ENCODE measurements around the gene SARDH.
"Not testable (repeated sequence)": the region's sequence is repeated elsewhere in the genome, so short reads cannot be mapped to it uniquely, and the experiment has no call there.

Gene SARDH

DNA sequence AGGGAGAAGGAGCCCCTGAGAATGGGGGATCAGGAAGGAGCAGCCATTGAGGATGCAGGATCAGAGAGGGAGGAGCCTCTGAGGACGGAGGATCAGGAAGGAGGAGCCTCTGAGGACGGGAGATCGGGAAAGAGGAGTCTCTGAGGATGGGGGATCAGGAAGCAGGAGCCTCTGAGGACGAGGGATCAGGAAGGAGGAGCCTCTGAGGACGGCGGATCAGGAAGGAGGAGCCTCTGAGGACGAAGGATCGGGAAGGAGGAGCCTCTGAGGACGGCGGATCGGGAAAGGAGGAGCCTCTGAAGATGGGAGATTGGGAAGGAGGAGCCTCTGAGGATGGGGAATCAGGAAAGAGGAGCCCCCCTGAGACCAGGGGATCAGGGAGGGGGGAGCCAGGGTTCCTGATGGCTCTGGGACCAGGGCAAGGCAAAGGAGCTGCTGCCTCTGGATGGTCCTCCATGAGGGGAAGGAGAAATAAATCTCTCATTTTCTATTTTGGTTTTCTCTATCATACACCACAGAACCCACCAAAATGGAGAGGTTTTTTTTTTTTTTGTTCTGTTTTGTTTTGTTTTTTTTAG is 22.6 kb upstream of the SARDH start:
- no peak for DNase-seq (ENCODE audit: low read depth)

DNA sequence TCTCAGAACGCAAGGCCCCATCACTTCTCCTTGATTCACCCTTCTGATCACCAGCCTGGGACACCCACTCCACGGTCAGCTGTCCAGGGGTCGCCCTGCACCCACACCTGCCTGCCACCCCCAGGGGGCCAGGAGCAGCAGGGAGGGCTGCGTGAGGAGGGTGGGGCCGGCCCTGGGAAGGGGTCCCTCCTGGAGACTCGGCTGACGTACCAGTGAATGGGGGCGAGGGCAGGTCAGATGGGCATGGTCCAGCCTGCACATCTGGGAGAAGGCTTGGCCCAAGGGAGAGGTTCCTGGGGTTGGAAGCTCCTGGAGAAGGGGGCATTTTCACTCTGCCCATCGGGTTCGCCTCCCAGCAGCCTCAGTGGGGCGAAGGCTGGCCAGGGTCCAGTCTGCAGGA is 21.8 kb upstream of the SARDH start:
- no peak for DNase-seq (ENCODE audit: low read depth)

DNA sequence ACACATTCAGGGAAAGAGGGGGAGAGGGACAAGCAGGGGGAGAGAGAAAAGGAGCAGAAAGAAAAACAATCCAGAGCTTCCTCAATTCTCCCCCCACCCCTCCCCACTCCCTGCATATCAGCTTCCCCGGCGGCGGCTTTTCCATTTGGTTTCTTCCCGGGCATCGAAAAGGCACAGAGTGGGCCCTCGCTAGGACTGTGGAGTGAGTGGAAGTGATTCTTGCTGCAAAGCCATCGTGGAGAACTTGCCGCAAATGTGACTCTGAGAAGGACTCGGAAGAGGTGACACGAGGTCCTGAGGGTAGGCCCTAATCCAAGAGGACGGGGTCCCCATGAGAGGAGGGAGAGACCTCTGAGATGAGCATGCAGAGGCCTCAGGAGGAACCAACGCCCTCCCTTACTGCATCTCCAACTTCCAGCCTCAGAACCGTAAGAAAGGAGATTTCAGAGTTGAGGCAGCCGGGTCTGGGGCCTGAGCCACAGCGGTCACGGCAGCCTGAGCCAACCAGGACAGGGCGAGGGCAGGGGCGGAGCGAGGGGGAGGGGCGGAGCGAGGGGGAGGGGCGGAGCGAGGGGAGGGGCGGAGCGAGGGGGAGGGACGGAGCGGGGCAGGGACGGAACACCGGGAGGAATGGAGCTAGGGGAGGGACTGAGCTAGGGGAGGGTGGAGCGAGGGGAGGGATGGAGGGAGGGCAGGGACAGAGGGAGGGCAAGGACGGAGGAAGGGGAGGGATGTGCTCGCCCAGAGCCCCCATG is 21.2 kb upstream of the SARDH start:
- DNase-seq (ENCODE audit: low read depth): no peak

DNA sequence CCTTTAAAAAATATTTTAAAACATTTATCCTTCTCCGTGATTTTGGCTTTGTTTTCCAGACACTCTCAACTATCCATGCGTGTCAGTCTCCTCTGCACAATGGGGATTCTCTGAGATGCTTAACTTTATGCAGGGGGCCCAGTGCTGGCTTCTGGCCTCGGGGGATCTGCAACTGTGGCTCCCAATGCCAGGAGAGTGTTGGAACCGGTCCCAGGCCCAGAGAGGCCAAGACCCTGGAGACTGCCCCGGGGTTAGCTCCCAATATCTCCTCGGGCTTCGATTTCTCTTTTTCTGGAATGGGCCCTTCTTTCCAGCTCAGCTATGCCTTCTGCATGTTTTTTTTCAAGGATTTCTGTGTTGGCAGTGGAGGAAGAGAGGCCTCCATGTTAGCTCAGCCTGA is 20.1 kb upstream of the SARDH start:
- DNase-seq (ENCODE audit: low read depth): no peak

DNA sequence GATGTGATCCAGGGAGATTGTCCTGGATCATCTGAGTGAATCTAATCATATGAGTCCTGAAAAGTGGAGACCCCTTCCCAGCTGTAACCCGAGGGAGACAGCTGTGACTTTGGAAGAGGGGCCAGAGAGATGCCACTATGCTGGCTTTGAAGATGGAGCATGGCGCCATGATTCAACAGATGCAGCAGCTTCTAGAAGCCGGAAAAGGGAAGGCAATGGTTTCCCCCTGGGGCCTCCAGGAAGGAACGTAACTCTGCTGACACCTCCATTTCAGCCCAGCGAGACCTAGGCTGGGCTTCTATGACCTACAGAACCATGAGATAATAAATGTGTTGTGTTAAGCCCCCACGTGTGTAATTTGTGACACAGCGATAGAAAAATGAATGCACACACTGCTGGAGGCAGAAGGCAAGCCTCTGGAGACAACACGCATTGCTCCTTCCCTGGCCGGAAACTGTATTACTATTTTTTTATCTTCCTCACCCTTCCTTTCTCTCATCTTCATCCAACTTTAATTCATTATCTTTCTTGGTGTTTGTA is 16.6 kb upstream of the SARDH start:
- no peak for DNase-seq (ENCODE audit: low read depth)

DNA sequence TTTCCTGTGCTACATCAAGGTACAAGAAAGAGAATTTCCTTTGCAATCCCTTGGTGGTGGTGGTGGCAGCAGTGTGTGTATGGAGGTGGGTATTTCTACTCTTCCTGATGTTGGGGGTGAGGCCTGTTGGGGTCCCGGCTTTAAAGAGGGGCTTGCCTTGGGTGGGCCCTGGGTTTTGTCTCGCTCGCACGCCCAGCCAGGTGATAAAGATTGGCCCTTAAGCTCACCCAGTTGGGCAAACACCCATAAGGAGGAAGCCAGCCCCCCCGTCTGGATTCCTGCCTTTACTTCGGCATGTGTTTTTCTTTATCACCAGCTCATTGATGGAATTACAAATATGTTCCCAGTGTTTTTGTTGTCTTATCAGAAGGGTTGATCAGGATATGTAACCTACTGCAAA is 16.0 kb upstream of the SARDH start:
- DNase-seq (ENCODE audit: low read depth): no peak

DNA sequence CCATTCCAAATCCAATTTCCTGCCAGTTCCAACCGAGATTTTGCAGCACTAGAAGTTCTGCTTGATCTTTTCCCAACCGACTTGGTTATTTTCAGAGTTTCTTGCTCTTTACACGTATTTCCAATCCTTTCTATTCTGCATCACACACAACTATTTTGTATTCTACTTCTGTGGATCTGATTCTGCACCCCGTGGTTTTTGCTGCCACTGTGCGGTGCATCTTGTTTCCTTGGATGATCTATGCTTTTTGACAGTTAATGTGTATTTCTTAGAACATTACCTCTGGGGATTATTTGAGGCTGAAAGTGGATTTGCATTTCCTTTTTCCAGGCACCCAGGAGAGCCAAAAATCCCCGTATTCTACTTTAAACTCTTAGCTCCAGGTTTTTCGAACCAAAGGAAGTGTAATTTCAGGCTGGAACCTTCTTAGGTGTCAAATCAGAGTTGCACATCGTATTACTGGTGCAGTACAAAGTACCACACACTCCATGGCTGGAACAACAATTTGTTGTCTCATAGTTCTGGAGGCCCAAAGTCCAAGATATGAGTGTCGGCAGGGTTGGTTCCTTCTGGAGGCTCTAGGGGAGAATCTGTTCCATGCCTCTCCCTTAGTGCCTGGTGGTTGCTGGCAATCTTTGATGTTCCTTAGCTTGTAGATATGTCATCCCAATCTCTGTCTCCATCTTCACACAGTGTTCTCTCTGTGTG is 14.7 kb upstream of the SARDH start:
- DNase-seq (ENCODE audit: low read depth): no peak

DNA sequence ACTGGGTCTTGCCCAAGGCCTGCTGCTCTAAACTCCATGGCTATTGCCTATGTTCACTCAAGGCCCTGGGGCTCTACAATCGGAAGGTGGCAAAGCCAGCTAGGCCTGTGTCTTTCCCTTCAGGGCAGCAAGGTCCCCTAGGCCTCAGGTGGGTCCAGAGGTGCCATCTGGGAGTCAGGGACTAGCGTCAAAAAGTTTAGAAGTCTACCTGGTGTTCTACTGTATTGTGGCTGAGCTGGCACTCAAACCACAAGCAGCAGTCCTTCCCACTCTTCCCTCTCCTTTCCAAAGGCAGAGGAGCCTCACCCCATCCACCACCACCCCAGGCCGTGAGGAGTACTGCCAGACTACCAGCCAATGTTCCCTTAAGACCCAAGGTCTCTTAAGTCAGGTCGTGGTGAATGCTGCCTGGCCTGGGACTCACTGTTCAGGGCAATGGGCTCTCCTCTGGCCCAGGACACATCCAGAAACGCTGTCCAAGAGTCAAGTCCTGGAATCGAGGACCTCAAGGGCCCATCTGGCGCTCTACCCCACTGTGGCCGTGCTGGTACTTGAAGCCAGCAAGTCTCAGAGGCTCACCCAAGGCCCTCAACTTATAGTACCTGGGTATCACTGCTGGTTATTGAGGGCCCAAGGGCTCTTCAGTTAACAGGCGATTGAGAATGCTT is 13.0 kb upstream of the SARDH start:
- DNase-seq (ENCODE audit: low read depth): no peak

DNA sequence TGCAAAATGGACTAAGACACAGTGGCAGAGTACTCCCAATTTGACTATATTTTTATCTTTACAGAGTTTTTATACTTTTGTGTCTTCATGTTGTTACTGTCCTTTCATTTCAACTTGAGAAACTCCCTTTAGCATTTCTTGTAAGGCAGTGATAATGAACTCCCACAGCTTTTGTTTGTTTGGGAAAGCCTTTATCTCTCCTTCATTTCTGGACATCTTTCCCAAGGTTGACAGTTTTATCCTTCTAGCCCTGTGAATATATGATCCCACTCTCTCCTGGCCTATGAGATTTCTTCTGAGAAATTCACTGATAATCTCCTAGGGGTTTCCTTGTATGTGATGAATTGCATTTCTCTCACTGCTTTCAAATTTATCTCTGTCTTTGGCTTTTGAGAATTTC is 9.2 kb upstream of the SARDH start:
- DNase-seq (ENCODE audit: low read depth): no peak

DNA sequence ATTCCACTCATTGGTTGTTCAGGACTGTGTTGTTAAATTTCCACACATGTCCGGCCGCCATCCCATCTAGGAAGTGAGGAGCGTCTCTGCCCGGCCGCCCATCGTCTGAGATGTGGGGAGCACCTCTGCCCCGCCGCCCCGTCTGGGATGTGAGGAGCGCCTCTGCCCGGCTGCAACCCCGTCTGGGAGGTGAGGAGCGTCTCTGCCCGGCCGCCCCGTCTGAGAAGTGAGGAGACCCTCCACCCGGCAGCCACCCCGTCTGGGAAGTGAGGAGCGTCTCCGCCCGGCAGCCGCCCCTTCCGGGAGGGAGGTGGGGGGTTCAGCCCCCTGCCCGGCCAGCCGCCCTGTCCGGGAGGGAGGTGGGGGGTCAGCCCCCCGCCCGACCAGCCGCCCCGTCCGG is 6.4 kb upstream of the SARDH start:
- DNase-seq (ENCODE audit: low read depth): not testable (repeated sequence)

DNA sequence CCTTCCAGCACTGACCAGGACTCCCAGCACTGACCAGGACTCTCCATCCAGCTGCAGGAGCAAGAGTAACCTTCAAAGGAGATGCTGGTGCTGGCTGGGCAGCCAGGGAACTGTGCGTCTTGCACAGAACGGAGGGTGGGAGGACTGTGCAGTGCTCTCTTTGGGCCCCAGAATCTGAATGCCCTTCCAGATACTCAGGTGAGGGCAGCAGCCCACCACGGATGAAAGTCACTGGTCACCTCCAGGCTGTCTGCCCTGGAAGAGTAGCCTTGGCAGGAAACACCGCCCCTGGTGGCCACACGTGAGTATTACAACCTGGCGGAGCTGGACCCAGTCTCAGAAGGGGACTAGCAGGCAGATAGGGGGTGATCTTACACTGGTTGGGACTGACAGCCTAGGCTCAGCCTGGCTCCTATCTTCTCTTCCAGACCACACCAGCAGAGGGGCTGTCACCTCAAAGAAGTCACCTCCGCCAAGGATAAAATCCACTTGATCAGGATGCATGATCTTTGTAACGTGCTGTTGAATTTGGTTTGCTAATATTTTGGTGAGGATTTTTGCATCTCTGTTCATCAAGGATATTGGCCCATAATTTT is 4.8 kb upstream of the SARDH start:
- peak; percentile 59 for DNase-seq (ENCODE audit: low read depth)

DNA sequence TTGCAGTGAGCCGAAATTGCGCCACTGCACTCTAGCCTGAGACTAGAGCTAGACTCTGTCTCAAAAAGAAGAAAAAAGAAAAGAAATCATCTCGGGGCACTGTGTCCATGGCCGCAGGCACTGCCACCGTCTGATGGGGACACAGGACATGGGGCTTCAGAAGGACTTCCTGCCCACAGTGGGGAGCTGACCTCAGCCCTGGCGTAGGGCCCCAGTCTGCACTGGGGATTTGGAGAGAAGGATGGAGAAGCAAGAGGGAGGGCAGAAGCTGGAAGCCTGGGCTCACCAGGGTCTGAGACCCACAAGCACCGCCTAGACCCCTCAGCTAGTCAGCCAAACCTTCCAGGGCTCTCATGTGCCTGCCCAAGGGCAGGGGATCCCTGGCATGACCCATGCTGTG is 4.1 kb upstream of the SARDH start:
- DNase-seq (ENCODE audit: low read depth): no peak

DNA sequence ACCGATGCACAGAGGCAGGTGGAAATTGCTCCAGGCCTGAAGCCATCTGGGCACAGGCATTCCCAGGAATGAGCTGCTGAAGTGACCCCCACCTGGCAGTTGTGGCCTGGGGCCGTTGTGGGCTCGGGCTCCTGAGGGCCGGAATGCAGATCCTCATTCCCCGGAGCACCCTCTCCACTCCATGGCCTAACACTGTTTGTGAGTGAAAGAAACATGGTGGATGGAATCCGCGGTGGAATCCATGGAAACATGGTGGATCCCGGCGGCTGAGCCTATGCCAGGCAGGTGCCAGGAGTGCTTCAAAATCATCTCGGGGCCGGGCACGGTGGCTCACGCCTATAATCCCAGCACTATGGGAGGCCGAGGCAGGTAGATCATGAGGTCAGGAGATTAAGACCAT is 3.6 kb upstream of the SARDH start:
- no peak for DNase-seq (ENCODE audit: low read depth)

DNA sequence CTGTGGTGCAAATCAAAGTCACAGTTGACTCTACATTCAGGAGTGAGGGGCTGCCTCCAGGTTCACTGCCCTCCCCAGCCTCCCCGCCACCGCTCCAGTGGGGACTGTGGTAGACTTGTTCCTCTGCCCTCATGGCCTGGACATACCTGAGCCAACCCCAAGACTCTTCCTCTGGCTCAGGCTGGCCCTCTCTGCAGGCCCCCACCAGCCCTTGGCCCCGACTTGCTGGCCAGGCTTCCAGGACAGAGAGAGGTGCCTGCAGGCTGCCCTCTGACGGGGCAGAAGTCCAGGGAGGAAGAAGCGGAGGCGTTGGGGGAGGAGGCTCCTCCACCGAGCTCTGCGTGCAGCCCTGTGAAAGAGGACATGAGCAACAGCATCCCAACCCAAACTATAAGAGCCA is 2.8 kb upstream of the SARDH start:
- DNase-seq (ENCODE audit: low read depth): no peak

DNA sequence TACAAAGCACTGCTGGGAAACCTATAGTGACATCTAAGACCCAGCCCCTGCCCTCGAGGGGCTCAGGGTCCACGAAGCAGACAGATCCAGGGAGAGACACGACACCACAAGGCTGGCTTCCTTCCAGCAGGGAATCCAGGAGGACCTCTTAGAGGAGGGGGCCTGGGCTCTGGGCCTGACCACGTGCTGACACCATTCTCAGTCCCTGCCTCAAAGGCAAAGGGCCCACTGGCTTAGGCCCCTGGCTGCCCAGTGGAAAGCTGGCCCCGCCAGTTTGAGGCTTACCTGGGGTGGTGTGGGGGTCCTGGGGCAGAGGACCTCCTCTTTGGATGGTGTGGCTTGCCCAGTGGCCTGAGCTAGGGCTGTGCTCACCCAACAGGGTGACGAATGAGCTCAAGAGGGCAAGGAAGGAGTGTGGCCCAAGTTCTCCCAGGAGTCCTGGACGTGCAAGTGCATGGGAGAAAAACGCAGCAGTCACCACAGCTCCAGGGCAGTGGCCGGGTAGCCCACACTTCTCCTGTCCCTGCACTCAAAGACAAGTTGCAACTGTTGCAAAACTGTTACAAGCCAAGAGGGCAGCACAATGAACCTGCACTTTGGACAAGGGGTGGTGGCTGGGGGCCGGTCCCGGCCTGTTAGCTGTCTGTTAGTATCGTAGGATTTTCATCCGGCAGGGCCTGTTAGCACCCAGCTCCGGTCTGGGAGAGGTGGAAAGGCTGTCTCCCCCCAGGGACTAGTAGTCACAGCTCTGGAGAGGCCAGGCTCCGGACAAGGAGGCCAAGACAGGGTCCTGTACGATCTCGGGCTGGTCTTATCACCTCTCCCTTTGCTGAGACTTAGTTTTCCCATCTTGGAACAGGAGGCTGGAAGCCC is 1.5 kb upstream of the SARDH start:
- no peak for DNase-seq (ENCODE audit: low read depth)

DNA sequence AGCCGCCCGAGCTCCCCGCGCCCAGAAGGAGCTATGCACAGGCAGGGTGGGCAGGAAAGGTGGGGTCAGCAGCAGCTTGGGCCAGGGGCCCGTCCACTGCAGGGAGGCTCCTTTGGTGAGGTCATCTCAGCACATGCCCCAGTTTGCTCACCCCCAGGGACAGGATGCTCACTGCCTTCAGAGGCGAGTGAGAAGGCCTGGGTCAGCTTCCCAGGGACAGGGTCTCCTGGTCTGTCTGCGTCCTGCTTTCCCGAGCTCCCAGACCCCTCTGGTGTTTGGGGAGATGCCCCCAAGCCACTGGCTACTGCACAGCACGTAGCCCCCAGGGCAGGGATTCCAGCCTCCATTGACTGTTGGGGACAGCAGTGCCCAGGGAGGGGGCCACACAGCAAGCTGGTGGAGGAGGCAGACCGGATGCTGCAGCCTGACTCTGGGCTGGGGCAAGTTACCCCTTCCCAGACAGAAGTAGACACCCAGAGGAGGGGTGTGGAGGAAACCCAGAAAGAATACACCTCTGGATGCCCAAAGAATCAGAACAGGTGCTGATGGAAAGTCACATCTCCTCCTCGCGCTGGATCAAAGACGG is 581 bp upstream of the SARDH start:
- no peak for DNase-seq (ENCODE audit: low read depth)

DNA sequence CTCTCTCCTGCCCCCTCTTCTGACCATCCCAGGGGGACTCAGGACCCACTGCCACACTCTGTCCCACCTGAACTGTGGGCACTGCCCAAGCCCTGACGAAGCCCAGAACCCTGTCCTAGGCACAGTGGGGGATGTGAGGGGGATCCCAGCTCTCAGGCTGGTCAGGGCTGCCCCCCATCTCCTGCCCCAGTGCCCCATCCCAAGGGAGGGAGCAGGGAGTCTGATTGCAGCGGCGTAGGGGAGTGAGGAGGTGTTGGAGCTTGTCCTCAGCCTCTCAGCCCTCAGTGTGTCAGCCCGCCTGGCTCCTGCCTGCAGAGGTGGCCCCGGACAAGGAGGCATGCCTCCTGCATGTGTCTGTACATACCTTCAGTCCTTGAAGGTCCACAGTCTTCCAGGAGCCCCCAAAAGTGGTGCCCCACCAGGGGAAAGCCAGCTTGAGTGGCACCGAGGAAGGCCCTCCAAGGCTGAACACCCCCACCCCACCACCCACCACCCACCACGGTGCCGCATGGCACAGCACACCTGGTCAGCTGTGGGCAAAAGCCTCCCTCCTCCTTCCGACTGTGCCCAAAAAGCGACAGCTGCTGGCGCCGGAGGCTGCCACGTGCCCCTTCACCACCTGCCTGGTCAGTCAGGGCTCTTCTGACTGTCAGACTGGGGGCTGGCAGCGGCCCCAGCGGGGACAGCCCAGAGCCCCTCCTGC is 930 bp downstream of the SARDH start:
- DNase-seq (ENCODE audit: low read depth): no peak

DNA sequence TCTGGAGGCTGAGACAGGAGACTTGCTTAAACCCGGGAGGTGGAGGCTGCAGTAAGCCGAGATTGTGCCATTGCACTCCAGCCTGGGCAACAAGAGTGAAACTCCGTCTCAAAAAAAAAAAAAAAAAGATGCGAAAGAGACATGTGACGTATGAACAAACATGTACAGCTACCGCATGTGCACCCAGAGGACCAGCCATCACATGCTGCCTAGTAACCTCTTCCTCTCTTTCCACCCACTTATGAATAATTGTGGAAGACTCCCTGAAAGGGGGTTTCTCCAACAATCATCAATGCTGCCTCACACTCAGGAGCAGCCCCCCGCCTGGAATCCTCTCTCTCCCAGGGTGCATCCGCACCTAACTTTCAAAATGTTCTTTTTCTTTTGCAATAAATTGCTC is 2.2 kb downstream of the SARDH start:
- no peak for DNase-seq (ENCODE audit: low read depth)

DNA sequence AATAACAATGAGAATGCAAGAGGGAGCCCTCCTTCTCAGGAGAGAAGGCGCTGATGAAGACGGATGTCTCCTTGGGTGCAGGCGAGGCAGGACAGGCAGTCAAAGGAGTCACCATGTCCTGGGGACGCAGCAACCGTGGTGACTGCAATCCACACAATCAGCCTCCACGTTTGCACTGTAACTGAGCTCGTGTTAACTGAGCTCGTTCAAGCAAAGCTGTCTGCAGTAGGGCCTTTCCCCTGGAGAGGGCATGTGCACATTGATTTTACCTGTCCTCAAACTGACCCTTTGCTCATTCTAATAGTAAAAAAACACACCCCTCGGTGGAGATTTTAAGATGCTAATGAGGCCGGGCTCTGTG is 2.8 kb downstream of the SARDH start:
- no peak for DNase-seq (ENCODE audit: low read depth)

All from stimulated activated CD4-positive, alpha-beta T cell treated with anti-CD3 and anti-CD28 coated beads, Interleukin-2, amount 100 ng/mL, for 4 hours (primary cell).